NCI-H748 (cell line): Measurements from ENCODE around the gene AGAP3.

ENCODE experiments used
- DNase-seq: peaks from one replicate; lab custom pipeline; 2025; ENCODE audit not compliant: unreplicated experiment; lab: John Stamatoyannopoulos, UW

AGAP3 gene

DNA sequence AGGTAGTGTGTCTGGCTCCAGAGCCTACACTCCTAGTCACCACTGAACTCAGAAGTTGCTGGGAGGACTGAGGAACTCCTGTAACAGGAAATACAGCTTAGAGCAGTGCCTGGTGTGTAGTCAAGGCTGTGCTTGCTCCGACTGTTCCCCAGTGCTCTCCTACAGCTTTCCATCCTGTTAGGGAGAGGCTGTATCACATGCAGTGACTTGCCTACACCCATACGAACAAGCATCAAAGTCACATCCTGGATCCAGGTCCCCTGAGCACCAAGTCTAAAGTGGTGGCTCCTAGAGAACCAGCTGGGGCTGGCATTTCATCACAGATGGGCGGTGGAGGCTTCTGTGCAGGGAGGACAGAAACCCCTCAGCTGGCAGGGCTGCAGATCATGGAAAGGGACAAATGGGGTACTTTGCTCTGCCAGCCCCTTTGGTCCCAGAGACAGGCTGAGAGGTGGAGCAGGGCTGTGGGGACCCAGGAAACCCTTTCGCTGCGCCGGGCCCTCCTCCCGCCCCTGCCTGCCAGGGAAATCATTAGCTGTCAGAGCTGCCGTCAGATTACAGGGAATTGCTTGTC lies 93.1 kb downstream of the AGAP3 start:
- DNase-seq: no peak

DNA sequence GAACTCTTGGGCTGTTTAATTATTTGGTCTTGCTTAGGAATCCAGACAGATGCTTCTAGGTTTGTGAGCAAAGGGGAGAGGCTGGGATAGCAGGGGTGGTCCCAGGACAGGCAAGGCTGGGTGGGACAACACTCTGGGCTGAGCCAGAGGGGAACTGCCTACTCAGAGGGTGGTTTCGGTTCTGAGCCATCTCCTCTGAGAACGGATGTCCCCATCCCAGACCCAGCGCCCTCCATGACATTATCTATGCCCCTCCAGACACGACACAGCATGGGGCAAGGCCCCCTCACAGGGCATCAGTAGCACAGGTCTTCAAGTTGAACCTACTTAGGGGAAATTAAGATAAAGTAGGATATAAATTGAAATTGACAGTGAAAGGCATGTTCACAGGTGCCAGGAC lies 93.7 kb downstream of the AGAP3 start:
- no peak for DNase-seq

DNA sequence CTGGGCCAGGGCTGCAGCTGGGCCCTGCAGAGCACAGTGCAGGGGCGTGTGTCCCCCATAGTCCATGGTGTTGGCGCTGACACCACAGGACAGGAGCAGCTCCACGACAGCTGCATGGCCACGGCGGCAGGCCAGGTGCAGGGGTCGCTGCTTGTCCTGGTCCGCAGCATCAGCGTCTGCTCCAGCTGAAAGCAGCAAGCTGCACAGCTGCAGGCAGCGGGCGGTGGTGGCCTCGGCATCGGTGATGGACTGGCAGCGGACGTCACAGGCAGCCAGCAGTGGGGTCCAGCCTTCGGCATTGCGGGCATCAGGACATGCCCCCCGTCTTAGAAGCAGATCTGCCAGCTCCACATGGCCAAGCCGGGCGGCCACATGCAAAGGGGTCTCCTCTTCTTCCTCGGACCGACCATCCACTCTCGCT lies 94.7 kb downstream of the AGAP3 start:
- DNase-seq: no peak

DNA sequence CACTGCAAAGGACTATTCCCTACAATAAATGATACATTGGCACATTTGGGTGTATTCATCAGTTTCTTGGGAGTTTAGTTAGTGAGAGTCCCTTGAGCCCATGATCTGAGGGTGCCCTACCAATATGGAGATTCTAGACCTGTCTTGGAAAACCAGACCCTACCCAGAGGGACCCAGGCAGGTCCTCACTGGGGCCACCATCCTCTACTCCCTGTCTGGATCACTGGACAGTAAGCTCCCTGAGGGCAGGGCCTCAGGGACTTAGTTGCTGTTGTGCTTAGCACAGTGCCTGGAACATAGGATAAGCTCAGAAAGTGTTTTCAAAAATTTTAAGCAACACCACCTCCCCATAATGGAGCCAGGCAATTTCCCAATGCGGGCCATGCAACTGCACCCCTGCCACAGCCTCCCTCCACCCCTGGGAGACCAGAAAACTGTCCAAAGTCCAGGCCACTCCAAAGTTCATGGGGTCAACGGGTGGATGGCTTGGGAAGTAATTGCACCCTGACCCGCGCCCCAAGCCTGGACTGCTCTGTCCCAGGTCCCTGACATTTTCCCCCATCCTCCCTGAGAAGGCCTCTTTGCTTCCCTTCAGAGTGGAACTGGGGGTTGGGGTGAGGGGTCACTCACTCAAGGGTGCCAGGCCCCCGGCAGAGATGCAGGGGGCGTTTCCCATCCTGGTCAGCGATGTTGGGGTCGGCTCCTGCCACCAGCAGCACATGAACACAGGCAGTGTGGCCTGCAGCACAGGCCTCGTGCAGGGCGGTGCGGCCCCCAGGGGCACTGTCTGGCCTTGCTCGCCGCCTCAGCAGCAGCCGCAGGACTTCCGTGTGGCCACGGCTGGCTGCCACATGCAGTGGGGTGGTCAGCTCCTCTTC lies 99.7 kb downstream of the AGAP3 start:
- DNase-seq: no peak

DNA sequence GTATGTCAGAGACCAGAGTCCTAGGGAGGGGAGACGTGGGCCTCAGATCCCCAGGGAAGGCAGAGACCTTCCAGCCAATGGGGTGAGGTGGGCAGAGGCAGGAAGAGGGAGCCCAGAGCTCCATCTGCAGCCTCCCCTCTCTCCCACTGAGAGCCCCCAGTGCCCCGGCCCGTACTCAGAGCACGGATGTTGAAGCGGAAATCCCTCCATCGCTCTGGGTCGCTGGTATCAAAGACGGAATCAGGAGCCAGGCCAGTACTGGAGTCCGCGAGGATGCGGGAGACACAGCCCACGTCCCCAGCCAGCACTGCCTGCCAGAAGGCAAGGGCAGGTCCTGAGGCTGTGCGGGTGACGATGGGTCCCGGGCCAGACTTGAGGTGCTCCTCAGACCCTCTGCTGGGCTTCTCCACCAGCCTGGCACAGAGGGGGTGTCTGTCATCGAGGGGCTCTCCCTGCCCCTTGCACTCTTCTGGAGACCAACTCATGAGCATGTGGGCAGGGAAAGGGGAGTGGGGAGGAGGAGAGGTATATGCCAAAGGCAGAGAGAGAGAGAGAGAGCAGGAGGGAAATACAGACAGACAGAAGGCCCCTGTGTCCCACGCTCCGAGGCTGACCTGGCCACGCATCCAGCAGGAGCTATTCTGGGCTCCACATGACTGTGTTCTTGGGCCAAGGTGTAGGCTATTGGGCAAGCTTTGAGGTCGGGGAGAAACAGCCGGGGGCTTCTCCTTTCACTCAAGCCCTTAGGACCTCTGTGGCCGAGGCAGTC lies 100.5 kb downstream of the AGAP3 start, which contains the start of gene ASB10:
Gene ASB10 (minus strand): TSS at position 611 of the 769 bp plus-strand sequence. CDS start 120 bp downstream, at position 491.
- DNase-seq: no peak

DNA sequence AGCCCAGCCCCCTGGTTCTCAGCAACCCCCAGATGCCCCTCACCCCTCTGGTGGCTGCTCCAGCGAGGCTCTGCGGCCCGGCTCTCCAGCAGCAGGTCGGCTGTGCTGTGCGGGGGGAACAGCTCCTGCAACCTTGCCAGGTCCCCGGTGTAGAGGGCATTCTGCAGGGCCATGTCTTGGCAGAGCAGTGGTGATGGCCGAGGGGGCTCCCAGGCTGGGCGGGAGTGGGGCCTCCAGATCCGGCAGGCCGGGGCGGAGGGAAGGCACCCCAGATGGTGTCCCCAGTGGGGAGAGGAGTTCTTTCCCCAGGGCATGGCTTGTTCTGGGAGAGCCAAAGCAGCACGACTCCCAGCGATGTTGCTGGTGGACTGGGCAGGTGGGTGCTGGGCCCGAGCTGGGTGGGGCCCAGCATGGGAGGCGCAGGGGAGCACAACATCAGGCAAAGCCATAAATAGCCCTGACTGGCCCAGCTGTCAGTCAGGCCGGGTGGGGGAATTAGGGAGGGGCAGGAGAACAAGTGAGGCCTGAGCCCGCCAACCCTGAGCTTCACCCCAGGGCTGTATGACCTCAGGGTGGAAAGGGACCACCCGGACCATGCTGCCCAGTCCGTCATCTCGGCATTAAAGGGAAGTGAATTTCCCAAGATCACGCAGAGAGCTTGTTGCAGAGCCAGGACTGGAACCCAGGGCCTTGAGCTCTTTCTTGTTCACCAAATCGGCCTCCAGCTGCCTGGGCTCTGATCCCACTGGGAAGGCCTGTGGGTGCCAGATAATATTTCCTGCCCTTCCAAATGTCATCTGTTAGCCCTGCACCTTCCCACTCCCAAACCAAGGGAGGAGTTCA lies 101.4 kb downstream of the AGAP3 start:
- DNase-seq: no peak

DNA sequence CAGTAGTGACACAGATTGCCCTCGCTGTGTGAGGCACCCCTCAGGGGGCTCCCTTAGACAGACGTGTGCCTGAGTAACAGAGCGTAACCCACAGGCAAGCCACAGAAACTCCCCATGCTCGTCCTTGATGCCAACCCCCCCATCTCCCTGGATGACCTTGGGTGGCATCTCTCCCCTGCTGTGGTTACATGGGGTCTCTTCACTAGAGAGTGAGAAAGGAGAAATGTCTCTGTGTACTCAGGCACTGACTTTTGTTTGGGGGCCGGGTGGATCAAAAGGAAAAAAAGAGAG lies 101.9 kb downstream of the AGAP3 start:
- DNase-seq: no peak

DNA sequence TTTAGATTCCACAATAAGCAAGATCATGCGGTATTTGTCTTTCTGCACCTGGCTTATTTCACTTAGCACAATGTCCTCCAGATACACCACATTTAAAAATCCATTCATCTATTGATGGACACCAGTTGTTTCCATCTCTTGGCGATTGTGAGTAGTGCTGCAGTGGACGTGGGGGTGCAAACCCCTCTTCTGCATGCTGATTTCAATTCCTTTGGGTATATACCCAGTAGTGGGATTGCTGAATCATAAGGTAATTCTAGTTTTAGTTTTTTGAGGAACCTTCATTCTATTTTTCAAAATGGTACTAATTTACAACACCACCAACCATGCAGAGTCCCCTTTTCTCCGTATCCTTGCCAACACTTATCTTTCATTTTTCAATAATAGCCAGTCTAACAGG lies 102.8 kb downstream of the AGAP3 start:
- no peak for DNase-seq

DNA sequence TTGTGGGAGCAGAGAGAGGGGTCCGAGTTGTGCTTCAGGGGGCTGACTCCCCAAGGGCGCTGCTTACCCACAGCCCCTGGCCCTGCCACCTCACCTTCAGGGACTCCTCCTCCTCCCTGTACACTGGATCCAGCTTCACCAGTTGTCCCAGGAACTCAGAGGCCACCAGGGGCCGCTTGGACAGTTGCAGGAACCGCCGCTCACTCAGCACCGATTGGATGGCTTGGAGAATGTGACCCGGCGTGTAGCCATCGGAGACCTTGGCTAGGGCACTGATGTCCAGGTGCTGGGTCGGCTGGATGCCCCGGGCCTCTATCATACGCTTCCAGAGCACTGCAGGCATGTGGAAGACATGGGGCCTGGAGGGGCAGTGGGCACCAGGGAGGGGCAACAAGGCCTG lies 105.3 kb downstream of the AGAP3 start:
- DNase-seq: no peak

DNA sequence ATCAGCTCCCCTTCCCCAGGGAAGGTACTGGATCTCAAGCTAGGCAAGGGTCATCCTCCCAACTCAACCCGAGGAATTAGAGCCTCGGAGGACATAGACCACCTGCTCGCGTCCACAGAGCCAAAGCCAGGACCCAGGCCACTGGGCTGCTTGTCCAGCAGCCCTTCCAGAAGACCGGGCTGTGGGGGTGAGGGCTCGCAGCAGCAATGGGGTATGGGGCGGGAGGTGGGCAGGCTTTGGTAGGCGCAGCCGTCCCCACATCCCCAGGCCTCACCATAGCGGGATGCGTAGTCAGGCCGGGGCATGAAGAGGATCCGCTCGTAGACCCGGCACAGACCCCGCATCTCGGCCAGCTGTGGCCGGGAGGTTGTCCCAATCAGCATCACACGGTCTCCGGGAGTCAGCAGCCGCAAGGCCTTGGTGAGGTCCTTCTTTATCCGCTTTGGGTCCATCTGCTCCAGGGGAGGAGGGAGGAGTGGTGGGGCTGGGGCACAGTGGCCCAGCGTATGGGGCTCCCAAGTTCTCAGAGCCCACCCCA lies 105.8 kb downstream of the AGAP3 start:
- DNase-seq: no peak

DNA sequence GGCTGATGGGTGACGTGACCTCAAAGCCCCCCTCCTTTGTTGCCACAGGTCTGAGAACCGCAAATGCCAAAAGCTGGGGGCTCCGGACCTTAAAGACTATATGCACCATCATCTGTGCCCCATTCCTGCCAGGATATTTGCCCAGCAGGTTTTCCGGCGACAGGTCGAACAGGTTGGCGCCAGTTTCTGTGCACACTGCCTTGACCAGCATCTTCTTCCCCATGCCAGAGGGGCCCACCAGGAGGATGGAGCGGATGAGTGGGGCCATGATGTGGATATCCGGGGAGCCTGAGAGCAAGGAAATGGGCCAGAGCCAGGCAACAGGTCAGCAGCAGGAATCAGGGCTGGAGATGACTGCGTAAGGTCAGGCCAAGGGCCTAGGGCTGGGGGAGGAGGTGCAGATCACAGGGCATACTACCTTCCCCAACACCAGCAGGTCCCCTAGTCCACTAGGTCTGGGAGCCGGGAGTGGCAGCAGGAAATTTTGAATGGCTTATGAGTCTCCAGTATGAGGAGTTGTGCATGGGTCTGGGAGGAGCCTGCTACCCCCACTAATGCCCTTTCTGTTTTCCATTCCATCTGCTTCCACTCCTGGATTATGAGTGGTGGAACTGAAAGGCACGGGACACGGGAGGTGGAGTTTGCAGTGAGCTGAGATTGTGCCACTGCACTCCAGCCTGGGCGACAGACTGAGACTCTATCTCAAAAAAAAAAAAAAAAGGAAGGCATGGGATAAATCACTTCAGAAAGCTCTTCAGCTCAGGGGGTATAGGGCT lies 107.1 kb downstream of the AGAP3 start:
- DNase-seq: no peak
